DMS79 treated with DMSO at 0.1 percent for 48 hours (cell line): ENCODE results near the gene KDM4E.

ENCODE experiments used
- DNase-seq: peaks from one replicate; lab custom pipeline; 2025; lab: John Stamatoyannopoulos, UW

KDM4E gene

GRCh38 chr11:95050595-95051202 is 25.6 kb downstream of the KDM4E start:
- no peak for DNase-seq

- no peak for DNase-seq
Measured at GRCh38 chr11:95054356-95054755, 29.3 kb downstream of the KDM4E start.

- no peak for DNase-seq
Measured at GRCh38 chr11:95055283-95055897, 30.3 kb downstream of the KDM4E start.

GRCh38 chr11:95057959-95058358 is 32.9 kb downstream of the KDM4E start:
- no peak for DNase-seq

- no peak for DNase-seq
Measured at GRCh38 chr11:95058621-95059020, 33.6 kb downstream of the KDM4E start.

- no peak for DNase-seq
Measured at GRCh38 chr11:95059046-95059445, 34.0 kb downstream of the KDM4E start.

GRCh38 chr11:95065336-95065735 is 40.3 kb downstream of the KDM4E start:
- peak; percentile 95 for DNase-seq

GRCh38 chr11:95066716-95067038 is 41.6 kb downstream of the KDM4E start, which contains the start of gene SRSF8:
SRSF8 (plus strand) TSS chr11:95066919; CDS start chr11:95067227, 308 bp downstream.
- peak; percentile 88 for DNase-seq

- peak; percentile 68 for DNase-seq
Measured at GRCh38 chr11:95067039-95067840, 42.2 kb downstream of the KDM4E start.

- peak; percentile 71 for DNase-seq
Measured at GRCh38 chr11:95067841-95068219, 42.8 kb downstream of the KDM4E start.

GRCh38 chr11:95068549-95068948 is 43.5 kb downstream of the KDM4E start:
- peak; percentile 96 for DNase-seq

- no peak for DNase-seq
Measured at GRCh38 chr11:95070471-95070870, 45.4 kb downstream of the KDM4E start.

GRCh38 chr11:95072948-95073347 is 47.9 kb downstream of the KDM4E start:
- DNase-seq = no peak

GRCh38 chr11:95074792-95075563 is 49.9 kb downstream of the KDM4E start:
- peak; percentile 91 for DNase-seq

- DNase-seq = peak; percentile 97
Measured at GRCh38 chr11:95076416-95076815, 51.4 kb downstream of the KDM4E start.

GRCh38 chr11:95076981-95077380 is 51.9 kb downstream of the KDM4E start:
- peak; percentile 87 for DNase-seq
